HG02970 (cell line): Measurements from ENCODE around the gene EPHA3.

Source experiments
- ATAC-seq: cut with Tn5 transposase; IDR thresholded peaks from one replicate; pipeline ENCODE4 v1.9.1; 2021; ENCODE audit warnings: mild to moderate bottlenecking, moderate library complexity, moderate number of reproducible peaks; ENCODE audit not compliant: unreplicated experiment, low FRiP score

Gene EPHA3

GRCh38 chr3:89144080-89144479 lies 36.7 kb downstream of the EPHA3 start:
- ATAC-seq: no peak

- no peak for ATAC-seq
Observed at GRCh38 chr3:89145995-89146394, 38.6 kb downstream of the EPHA3 start.

DNA sequence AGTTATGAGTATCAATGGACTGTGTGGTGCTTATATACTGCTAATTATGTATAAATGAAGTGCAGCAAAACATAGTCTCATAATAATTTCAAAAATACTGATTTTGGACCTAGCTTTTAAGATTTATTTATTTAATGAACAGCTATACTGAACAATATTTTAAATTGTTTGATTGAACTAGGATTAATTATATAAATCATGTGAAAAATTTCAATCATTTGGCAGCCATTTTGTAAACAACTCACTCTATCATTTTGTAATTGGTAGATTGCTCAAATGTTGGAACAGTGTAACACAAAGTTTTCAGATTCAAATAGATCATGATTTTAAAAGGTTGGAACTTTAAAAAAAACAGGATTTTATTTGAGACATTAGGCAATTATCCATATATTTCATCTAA lies 47.0 kb downstream of the EPHA3 start:
- no peak for ATAC-seq

- ATAC-seq: no peak
Observed at GRCh38 chr3:89155811-89156210, 48.4 kb downstream of the EPHA3 start.

DNA sequence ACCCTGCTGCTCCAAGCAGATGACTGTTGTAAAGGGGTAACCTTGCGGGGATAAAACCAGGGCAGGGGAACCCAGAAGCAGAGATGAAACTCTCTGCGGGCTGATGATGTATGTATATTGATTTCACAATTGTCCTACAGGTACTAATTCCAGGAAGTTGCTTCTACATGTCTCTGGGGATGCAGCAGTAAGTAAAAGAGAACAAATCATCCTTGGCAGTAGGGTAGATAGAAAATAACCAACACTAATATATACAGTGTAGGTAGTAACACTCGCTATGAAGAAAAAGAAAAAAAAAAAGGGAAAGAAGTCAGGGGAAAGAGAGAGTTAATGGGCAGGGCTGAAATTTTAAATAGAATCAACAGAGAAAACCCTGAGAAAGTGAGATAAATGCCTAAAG lies 50.2 kb downstream of the EPHA3 start:
- ATAC-seq: no peak

- ATAC-seq: no peak
Observed at GRCh38 chr3:89159605-89160004, 52.2 kb downstream of the EPHA3 start.

DNA sequence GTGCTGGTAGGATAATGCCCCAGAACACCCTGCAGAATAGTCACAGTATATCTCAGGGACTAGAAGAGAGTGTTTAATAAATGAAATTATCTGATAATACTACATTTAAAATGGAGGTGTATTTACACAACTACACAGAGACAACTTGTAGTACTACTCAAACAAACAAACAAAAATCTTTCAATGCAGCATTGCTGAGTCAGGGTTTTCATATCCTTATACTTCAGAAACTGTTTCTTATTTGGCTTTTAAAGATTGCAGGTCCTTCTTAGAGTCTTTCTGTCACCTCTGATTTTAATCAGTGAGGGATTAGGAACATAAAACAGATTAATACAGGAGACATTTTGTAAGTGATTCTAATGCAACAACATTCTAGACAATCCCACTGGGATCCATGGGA lies 57.4 kb downstream of the EPHA3 start:
- no peak for ATAC-seq

DNA sequence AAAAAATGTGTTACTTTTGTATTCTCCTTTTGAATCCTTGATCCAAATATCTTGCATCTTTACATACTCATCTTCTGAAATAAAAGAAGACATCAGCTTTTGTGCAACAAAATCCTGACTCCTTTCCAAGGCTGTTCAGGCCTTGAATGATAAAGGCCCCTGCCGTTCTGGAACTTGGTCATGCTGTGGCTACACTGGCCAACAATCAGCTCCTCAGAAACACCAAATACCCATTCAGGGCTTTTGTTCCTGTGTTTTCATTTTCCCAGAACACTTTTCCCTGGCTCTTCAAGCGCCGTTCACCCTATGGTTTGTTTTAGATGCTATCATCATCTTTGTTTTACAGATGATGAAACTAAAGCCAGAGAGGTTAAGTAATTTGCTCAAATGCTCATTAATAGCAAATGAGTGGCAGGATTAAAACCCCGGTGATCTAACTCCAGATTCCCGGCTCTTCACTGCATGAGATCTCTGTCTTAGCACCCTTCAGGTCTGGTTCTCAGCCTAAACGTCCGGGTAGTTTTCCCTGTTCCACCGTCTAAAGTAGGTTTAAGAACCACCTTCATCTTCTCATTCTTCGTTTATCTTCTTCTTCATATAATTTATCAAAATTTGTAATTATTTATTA lies 58.3 kb downstream of the EPHA3 start:
- no peak for ATAC-seq

DNA sequence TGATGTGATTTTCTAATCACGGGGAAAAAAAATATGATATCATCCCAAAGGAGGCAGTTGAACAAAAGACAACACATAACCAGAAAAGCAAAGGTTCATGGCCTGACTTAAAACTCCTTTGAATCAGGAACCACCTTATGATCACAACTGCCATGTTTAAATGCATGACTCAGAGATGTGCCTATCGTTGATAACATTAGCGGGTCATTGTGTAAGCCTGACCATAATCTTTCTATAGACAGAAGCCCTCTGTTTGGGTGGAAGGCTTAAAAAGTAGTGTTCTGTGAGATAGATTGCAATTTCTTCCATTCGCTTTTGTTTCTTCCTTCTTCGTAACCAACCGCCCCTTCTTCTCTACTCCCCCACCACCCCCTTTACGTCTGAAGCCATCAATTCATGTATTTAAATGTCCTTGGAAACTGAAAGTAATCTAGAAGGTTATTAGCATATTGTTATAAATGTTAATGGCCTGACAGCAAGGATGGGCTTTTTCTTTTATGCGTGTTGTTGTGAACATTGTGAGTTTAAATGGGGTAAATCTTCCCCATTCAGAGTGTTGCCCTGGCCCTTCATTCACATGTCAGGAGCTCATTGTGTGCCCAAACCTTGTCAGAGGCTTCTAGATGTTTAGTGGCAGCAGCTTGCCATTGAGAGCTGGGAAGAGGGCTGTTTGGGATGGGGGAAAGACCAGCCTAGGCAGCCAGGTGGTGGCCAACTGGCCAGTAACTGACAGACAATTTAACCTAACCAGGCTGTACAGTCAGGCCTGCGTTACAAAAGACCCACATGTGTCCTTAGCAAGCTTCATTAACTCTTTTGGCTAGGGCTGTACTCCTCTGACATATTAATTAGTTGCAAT lies 64.5 kb downstream of the EPHA3 start:
- no peak for ATAC-seq

GRCh38 chr3:89173546-89173945 lies 66.1 kb downstream of the EPHA3 start:
- ATAC-seq: no peak

DNA sequence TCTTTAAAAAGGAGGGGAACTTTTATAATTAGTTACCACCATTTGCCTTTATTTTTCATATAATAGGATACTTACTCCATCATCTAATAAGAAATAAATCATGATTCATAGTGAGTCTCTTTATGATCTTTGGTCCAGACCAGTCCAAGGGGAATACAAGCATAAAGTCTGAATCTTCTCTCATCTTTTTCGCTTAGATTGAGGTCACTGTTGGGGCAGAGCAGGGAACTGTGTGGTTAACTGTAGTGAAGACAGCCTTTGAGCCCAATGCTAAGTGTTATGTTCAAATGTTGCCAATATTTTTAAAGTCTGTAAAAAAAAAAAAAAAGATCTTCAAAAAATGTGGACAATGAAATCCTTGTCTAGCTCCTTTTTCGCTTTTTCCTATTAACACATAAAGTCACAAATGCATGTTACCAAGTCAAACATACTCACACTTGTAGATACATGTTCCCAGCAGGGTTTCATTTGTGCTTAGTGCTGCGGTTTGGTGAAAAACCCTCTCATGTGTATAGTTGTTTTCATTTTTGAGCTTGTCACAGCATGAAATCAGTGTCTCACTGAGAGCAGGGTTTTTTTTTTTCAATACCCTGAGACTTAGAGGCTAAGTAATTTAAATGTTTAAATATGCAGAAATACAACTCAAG lies 72.1 kb downstream of the EPHA3 start:
- peak; percentile 63 for ATAC-seq

GRCh38 chr3:89180334-89180733 lies 72.9 kb downstream of the EPHA3 start:
- ATAC-seq: no peak

DNA sequence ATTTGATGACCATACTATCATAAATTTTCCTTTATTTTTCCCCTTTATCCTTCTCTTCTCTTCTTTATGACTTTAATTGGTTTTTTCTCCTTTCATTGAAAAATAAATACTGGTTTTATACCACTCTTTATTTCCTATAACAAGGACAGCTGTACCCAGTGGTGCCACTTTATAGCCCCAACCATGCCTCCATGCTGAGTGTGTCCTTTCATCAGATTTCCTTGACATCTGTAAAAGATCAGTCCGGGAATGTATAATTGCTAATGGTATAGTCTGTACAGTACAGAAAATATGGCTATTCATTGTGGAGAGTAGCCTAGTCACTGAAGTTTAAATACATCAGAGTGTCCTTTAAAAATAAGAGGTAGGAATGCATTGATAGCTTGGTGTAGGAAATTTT lies 74.6 kb downstream of the EPHA3 start:
- no peak for ATAC-seq

DNA sequence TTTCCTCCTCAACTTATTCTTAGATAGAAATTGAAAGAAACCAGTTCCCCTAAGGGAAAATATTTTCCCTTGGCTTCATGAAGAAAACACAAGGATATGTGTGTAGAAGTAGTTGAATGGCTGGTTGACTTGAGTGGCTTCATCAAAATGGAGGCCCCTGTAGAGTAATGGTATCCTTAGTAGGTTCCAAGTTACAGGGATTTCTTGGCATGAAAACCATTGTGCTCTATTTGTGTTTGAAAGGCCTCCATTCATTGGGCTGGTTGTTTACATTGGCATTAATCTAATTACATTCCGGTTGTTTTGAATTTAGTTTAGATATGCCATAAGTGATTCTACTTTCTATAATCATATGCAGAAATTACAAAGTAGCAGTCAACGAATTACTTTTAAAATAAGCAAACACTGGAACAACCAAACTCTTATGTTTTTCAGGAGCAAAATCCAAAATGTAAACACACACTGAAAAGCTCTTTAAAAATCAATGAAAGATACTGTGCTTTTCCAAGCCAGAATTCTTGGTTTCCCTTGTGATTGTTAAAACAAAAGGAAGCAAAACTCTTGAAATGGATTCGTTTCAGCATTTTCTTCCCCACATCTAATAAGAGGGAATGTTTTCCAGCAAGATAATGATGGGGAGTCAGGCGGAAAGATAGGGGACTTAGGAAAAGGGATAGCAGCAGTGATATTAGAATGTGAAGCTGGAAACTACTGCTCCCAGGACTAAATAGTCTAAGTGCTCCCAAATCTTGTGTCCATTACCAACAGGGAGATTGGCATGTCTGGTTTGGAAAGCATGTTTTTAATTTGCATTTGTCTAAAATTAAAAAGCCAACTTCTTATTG lies 77.0 kb downstream of the EPHA3 start:
- no peak for ATAC-seq

- no peak for ATAC-seq
Observed at GRCh38 chr3:89186456-89186855, 79.0 kb downstream of the EPHA3 start.

GRCh38 chr3:89198591-89198990 lies 91.2 kb downstream of the EPHA3 start:
- ATAC-seq: no peak

GRCh38 chr3:89212619-89213018 lies 105.2 kb downstream of the EPHA3 start:
- no peak for ATAC-seq

GRCh38 chr3:89216016-89216739 lies 108.8 kb downstream of the EPHA3 start:
- ATAC-seq: no peak

- ATAC-seq: no peak
Observed at GRCh38 chr3:89217148-89217685, 109.8 kb downstream of the EPHA3 start.

- no peak for ATAC-seq
Observed at GRCh38 chr3:89221924-89222323, 114.5 kb downstream of the EPHA3 start.
